Keratinocyte (primary cell): ENCODE measurements around the gene TCF23. TPM values are rescaled to one million over a fixed set of nuclear protein-coding genes. Genes with fewer than 3 reads are reported as not detected.

ENCODE experiments used
- DNase-seq: peaks from one replicate; pipeline ENCODE4 v3.0.0-alpha.2; 2011; ENCODE audit warnings: low read depth, missing footprints, low spot score
- FAIRE-seq: peaks from 2 replicates; lab custom pipeline; 2011; peaks lifted over from hg19 to GRCh38; lab: Jason Lieb, UNC
- H2AFZ ChIP-seq: 2 replicates; pipeline ENCODE4 v1.6.0; 2012; ENCODE audit warnings: low read length, control low read depth, inconsistent platforms; ENCODE audit not compliant: control insufficient read depth
- H3K27ac ChIP-seq: 2 replicates; pipeline ENCODE4 v1.5.1; 2011; ENCODE audit warnings: low read length; ENCODE audit not compliant: control insufficient read depth, insufficient read depth
- H3K27me3 ChIP-seq: 3 replicates; pipeline ENCODE4 v1.6.0; 2011; ENCODE audit warnings: low read length; ENCODE audit not compliant: control insufficient read depth, insufficient read depth; ENCODE audit errors: extremely low read depth
- H3K36me3 ChIP-seq, 2 experiments: 2 replicates in 1 of 2; 3 replicates in 1 of 2; pipeline ENCODE4 v1.5.1; 2011; ENCODE audit warnings: low read length in 2 of 2, mild to moderate bottlenecking in 1 of 2; ENCODE audit not compliant: control insufficient read depth in 2 of 2, insufficient read depth in 2 of 2; ENCODE audit errors: extremely low read depth in 1 of 2
- H3K4me1 ChIP-seq: 3 replicates; pipeline ENCODE4 v1.5.1; 2011; ENCODE audit warnings: low read length; ENCODE audit not compliant: control insufficient read depth, insufficient read depth; ENCODE audit errors: extremely low read depth
- H3K4me2 ChIP-seq: 3 replicates; pipeline ENCODE4 v1.6.0; 2011; ENCODE audit warnings: low read depth, low read length; ENCODE audit not compliant: control insufficient read depth, insufficient read depth; ENCODE audit errors: extremely low read depth
- H3K4me3 ChIP-seq, 3 experiments: fragments of 200-600 bp in 1 of 3; sonication (generic) in 1 of 3; 2 replicates in 2 of 3; 3 replicates in 1 of 3; pipeline ENCODE4 v1.5.1; 2011 to 2016; ENCODE audit warnings: low read length in 3 of 3, mild to moderate bottlenecking in 3 of 3, control low read depth in 2 of 3, inconsistent platforms in 1 of 3, low read depth in 1 of 3, mixed read lengths in 1 of 3, mixed run types in 1 of 3, moderate library complexity in 1 of 3; ENCODE audit not compliant: control insufficient read depth in 2 of 3, insufficient read depth in 2 of 3; ENCODE audit errors: extremely low read depth in 1 of 3
- H3K79me2 ChIP-seq: 2 replicates; pipeline ENCODE4 v1.6.0; 2012; ENCODE audit warnings: low read length; ENCODE audit not compliant: control insufficient read depth, insufficient read depth
- H3K9ac ChIP-seq: 3 replicates; pipeline ENCODE4 v1.6.0; 2011; ENCODE audit warnings: low read length; ENCODE audit not compliant: control insufficient read depth, insufficient read depth; ENCODE audit errors: extremely low read depth
- H3K9me1 ChIP-seq: 3 replicates; pipeline ENCODE4 v1.6.0; 2011; ENCODE audit warnings: low read length; ENCODE audit not compliant: control insufficient read depth, insufficient read depth; ENCODE audit errors: extremely low read depth
- H3K9me3 ChIP-seq: 2 replicates; pipeline ENCODE4 v1.5.1; 2012; ENCODE audit warnings: low read depth, low read length; ENCODE audit not compliant: control insufficient read depth
- H4K20me1 ChIP-seq: 3 replicates; pipeline ENCODE4 v1.6.0; 2011; ENCODE audit warnings: low read length; ENCODE audit not compliant: control insufficient read depth, insufficient read depth; ENCODE audit errors: extremely low read depth
- CTCF ChIP-seq, 3 experiments: IDR thresholded peaks in 1 of 3; conservative IDR thresholded peaks in 1 of 3; optimal IDR thresholded peaks in 1 of 3; 2 replicates in 2 of 3; 3 replicates in 1 of 3; pipeline versions ENCODE3 to v1.5.1; 2011; ENCODE audit warnings: low read length in 3 of 3, mild to moderate bottlenecking in 3 of 3, moderate library complexity in 2 of 3, control low read depth in 1 of 3, inconsistent platforms in 1 of 3; ENCODE audit not compliant: insufficient read depth in 2 of 3; ENCODE audit errors: extremely low read depth in 1 of 3
- EZH2 ChIP-seq: IDR thresholded peaks from one replicate; pipeline ENCODE4 v1.6.1; 2012; ENCODE audit warnings: inconsistent platforms, mild to moderate bottlenecking, low read length, moderate library complexity
- dilution Hi-C: fragments of 300-500 bp; cut with MboI; formaldehyde crosslinking; loops from one replicate; pipeline ENCODE4 v1.7.0; 2020; ENCODE audit warnings: low sequenced_read_pairs; ENCODE audit not compliant: extremely low pct_ligation_motif_present
- polyA plus RNA-seq, 5 experiments: library from polyadenylated mRNA; depleted of rRNA in 3 of 5; stranded (reverse) in 3 of 5; stranded (forward) in 1 of 5; unstranded in 1 of 5; fragments of >200 nt; gene quantifications; 1 replicate in 1 of 5; 2 replicates in 3 of 5; 3 replicates in 1 of 5; pipeline versions ENCODE4 v1.2.1 to v1.2.3, GENCODE V29; 2011 to 2012; ENCODE audit warnings: missing spikeins in 2 of 5, low read depth in 1 of 5, low replicate concordance in 1 of 5

Gene TCF23
- polyA plus RNA-seq, 1 donor (not counting 4 experiments of a cell fraction or from before 2014, with no cell fraction given) = not detected

DNA sequence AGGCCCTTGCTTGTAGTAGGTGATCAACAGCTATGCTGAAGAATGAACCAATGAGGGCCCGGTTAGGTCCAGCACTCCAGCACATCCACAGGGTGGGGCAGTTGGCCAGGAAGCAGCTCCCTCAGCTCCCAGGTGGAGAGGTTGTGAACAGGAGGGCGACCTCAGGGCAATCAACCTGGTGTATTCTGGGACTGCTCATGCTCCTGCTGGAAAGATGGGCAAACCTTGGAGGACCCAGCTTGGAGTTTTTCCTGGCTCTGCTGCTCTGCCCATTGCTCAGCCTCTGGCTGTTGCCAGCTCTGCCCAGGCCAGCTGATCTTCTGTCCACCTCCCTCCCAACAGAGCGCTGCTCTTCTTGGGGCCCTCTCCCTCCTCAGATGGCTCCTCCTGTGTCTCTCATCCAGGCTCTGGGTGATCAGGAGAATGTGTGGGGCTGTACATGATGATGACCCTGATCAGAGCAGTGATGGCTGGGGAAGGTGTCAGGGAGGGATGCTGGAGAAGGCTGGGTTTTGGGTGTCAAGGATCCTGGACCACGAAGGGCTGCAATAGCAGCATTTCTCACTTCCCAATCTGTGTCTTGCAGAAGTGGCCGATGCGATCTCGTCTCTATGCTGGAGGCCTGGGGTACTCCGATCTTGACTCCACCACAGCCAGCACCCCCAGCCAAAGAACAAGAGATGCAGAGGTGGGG, 3.4 kb downstream of the TCF23 start:
- no peak for DNase-seq
- TF ChIP-seq CTCF (optimal IDR thresholded peaks at IDR 0.05 in 1 of 3, IDR thresholded peaks at IDR 0.05 in 1 of 3, conservative IDR thresholded peaks at IDR 0.05 in 1 of 3; ENCODE audit: extremely low read depth in 1 of 3, insufficient read depth in 2 of 3, low read length in 3 of 3) (peak in 1 of 3 experiments; percentile 35), EZH2 (no peak)
- H4K20me1 ChIP-seq = no peaks in the 10 kb centered on the region
- H3K9me3 ChIP-seq = no peaks in the 10 kb centered on the region
- no peak overlapping the region for H3K4me2 ChIP-seq
- H3K27ac ChIP-seq = no peak overlapping the region
- H3K4me1 ChIP-seq = peaks cover 5% of the 10 kb centered on the region
- no peak for FAIRE-seq
- dilution Hi-C loops = no loop called here
- H3K9me1 ChIP-seq = no peaks in the 10 kb centered on the region
- H2AFZ ChIP-seq = no peak overlapping the region
- H3K36me3 ChIP-seq = no peaks in the 10 kb centered on the region
- no peak overlapping the region for H3K9ac ChIP-seq
- peaks cover 7% of the 10 kb centered on the region for H3K27me3 ChIP-seq
- no peaks in the 10 kb centered on the region for H3K79me2 ChIP-seq
- no peak overlapping the region for H3K4me3 ChIP-seq

- H4K20me1 ChIP-seq = no peaks in the 10 kb centered on the region
- H3K4me1 ChIP-seq = peaks cover 5% of the 10 kb centered on the region
- H3K9me3 ChIP-seq = no peaks in the 10 kb centered on the region
- H3K27me3 ChIP-seq = peaks cover 7% of the 10 kb centered on the region
- no peaks in the 10 kb centered on the region for H3K79me2 ChIP-seq
- H3K27ac ChIP-seq = no peak overlapping the region
- FAIRE-seq = no peak
- no peak overlapping the region for H3K4me2 ChIP-seq
- no peak overlapping the region for H2AFZ ChIP-seq
- H3K9ac ChIP-seq = no peak overlapping the region
- DNase-seq = no peak
- H3K9me1 ChIP-seq = no peaks in the 10 kb centered on the region
- dilution Hi-C loops = no loop called here
- no peak overlapping the region for H3K4me3 ChIP-seq
- TF ChIP-seq EZH2 (no peak), CTCF (optimal IDR thresholded peaks at IDR 0.05 in 1 of 3, IDR thresholded peaks at IDR 0.05 in 1 of 3, conservative IDR thresholded peaks at IDR 0.05 in 1 of 3; ENCODE audit: extremely low read depth in 1 of 3, insufficient read depth in 2 of 3, low read length in 3 of 3) (no peak)
- no peaks in the 10 kb centered on the region for H3K36me3 ChIP-seq
Observed at GRCh38 chr2:27152796-27153464, 4.1 kb downstream of the TCF23 start.
